CD4-positive, alpha-beta T cell treated with Interleukin-1 beta for 1 hour (primary cell): Measurements from ENCODE around the gene EXOC2.

Experiments
- DNase-seq, 2 donors: peaks; one replicate each; pipeline ENCODE4 v3.0.0-alpha.2; 2020 to 2022

Gene EXOC2

DNA sequence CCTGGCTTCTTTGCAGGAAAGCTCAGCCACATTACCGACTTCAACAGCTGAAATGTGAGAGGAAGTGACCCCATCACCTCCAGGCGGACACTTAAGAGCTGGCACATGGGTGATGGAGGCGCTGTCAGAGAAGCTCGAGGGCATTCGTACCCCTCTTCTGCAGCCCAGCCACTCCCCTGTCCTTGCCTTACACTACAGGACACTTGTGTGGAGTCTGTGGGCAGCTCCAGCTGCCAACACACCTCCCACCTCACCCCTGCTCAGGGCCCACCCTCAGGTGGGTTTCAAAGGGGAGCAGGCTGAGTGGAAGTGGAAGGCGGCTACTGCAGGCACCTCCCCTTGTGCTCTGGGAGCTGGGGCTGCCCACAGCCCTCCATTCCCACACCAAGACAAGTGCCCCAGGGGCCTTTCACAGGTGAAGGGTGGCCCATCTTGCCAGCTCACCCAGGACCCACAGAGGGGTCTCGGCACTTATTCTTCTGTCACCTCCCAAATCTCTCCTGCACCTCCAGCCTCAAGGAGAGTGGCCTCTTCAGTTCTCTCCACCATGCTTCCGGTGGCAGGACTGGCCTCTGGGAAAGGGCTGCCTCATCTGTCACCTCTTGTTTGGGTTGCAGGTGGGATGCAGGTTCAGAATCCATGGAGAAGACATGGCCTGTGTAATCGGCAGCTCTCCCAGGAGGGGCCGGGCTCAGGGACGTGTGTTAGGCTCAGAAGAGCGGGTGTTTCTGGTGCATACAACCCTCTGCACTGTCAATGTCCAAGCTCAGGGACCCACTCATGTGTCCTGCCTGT, 251.6 kb downstream of the EXOC2 start:
- DNase-seq: no peak

DNA sequence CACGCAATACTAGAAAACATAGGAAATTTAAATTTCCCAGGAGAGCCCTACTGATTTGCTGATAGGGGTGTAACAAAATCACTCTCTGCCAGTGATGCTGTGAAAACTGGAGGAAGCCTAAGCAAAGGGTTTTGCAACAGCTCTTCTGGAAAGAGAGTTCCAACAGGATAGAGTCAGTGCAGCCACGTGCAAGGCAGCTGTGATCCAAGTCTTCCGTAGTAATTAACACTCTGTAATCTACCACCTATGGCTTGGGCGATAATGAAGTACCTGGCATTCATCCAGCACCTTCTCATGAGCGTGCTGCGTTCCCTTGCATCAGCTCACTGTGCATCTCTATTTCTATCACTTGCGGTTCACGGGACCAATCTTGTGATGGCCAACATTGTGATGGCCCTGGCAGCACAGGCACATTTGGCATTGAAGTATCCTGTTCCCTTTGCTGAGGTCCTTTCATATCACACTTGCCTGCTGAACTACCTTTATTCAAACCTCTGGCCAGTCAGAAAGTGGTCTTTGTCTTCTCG, 253.2 kb downstream of the EXOC2 start:
- DNase-seq: no peak

- no peak for DNase-seq
These were observed 254.2 kb downstream of the EXOC2 start for GRCh38 chr6:438634-439170.

DNA sequence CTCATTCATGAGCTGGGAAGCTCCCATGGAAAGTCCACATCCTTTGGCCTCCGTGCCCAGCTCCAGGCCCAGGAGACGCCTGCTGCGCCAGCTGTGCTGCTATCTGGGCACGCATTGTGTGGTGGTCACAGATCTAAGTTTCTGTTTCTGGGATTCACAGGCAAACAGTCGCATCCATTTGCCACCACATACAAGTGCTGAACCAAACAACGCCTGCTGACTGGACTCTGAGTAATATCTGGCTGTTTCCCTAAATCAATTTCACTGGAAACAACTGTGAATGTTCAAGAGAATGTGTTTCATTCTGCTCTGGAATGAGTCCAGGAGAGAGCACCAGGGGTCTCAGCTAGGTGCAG, 255.9 kb downstream of the EXOC2 start:
- DNase-seq: no peak

GRCh38 chr6:436308-437036, 256.5 kb downstream of the EXOC2 start:
- no peak for DNase-seq

GRCh38 chr6:435441-436307, 257.3 kb downstream of the EXOC2 start:
- no peak for DNase-seq
